Smooth muscle cell (in vitro differentiated cells): Measurements from ENCODE around the gene KIF4B. TPM values are rescaled to one million over a fixed set of nuclear protein-coding genes. Genes with fewer than 3 reads are reported as not detected.

Experiments used
- DNase-seq: peaks from one replicate; lab custom pipeline; 2025; ENCODE audit not compliant: unreplicated experiment; lab: John Stamatoyannopoulos, UW
- H2AFZ ChIP-seq: fragments of 200-600 bp; sonication (generic); 2 replicates; pipeline ENCODE4 v1.6.0; 2016; ENCODE audit warnings: antibody characterized with exemption, low read depth, mild to moderate bottlenecking
- H3F3A ChIP-seq: fragments of 200-600 bp; sonication (generic); 2 replicates; pipeline ENCODE4 v1.6.0; 2017; ENCODE audit warnings: antibody characterized with exemption, low read depth
- H3K27ac ChIP-seq: fragments of 200-600 bp; sonication (generic); 2 replicates; pipeline ENCODE4 v1.5.1; 2016; ENCODE audit warnings: low read depth, mild to moderate bottlenecking
- H3K27me3 ChIP-seq: fragments of 200-600 bp; sonication (generic); 2 replicates; pipeline ENCODE4 v1.6.1; 2016; ENCODE audit warnings: low read depth, mild to moderate bottlenecking
- H3K36me3 ChIP-seq: fragments of 200-600 bp; sonication (generic); 2 replicates; pipeline ENCODE4 v1.5.1; 2016; ENCODE audit warnings: low read depth
- H3K4me1 ChIP-seq: fragments of 200-600 bp; sonication (generic); 2 replicates; pipeline ENCODE4 v1.5.1; 2016; ENCODE audit warnings: low read depth
- H3K4me2 ChIP-seq: fragments of 200-600 bp; sonication (generic); 2 replicates; pipeline ENCODE4 v1.6.0; 2016; ENCODE audit warnings: mild to moderate bottlenecking
- H3K4me3 ChIP-seq: fragments of 200-600 bp; sonication (generic); 2 replicates; pipeline ENCODE4 v1.5.1; 2016; ENCODE audit warnings: mild to moderate bottlenecking
- H3K79me2 ChIP-seq: fragments of 200-600 bp; sonication (generic); 2 replicates; pipeline ENCODE4 v1.6.0; 2016; ENCODE audit warnings: low read depth, mild to moderate bottlenecking
- H3K9ac ChIP-seq: fragments of 200-600 bp; sonication (generic); 2 replicates; pipeline ENCODE4 v1.6.0; 2016; ENCODE audit warnings: low read depth
- H3K9me3 ChIP-seq: fragments of 200-600 bp; sonication (generic); replicated peaks from 2 replicates; pipeline ENCODE4 v1.5.1; 2016; ENCODE audit warnings: low read depth
- H4K20me1 ChIP-seq: fragments of 200-600 bp; sonication (generic); 2 replicates; pipeline ENCODE4 v1.6.0; 2016; ENCODE audit warnings: low read depth
- WGBS: methylation state at CpG from one replicate; pipeline ENCODE4 v1.1.7; 2016; ENCODE audit warnings: low lambda C conversion rate; 5-methylcytosine and 5-hydroxymethylcytosine counted together
- polyA plus RNA-seq: library from polyadenylated mRNA; unstranded; fragments of >200 nt; fragmentation: Nextera tagmentation; extraction: Ambion mirVana; gene quantifications from 2 replicates; pipeline ENCODE4 v1.2.1, GENCODE V29; 2016
- total RNA-seq: library from RNA; depleted of rRNA; stranded (reverse); fragments of >200 nt; gene quantifications from 2 replicates; pipeline ENCODE4 v1.2.3, GENCODE V29; 2014
- TF ChIP-seq, protein P1 (sequence below): fragments of 200-600 bp; sonication (generic); IDR thresholded peaks from 2 replicates; pipeline ENCODE4 v1.5.1; 2017; ENCODE audit warnings: borderline replicate concordance, mild to moderate bottlenecking, antibody characterized with exemption; ENCODE audit not compliant: insufficient read depth, poor library complexity, severe bottlenecking

KIF4B gene
- total and polyA plus RNA-seq, 2 experiments from 2014 or later, result not detected

DNA sequence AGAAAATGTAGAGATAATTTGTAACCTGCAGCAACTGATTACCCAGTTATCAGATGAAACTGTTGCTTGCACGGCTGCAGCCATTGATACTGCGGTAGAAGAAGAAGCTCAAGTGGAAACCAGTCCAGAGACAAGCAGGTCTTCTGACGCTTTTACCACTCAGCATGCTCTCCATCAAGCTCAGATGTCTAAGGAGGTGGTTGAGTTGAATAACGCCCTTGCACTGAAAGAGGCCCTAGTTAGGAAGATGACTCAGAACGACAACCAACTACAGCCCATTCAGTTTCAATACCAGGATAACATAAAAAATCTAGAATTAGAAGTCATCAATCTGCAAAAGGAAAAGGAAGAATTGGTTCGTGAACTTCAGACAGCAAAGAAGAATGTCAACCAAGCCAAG is 1.7 kb downstream of the KIF4B start:
- H3K4me2 ChIP-seq, result no peak overlapping the region
- H3K4me1 ChIP-seq, result no peaks in the 10 kb centered on the region
- H3K79me2 ChIP-seq, result no peaks in the 10 kb centered on the region
- no peaks in the 10 kb centered on the region for H3K27me3 ChIP-seq
- H3K9ac ChIP-seq, result no peak overlapping the region
- no peaks in the 10 kb centered on the region for H4K20me1 ChIP-seq
- H3K9me3 ChIP-seq, result no peaks in the 10 kb centered on the region
- no peak overlapping the region for H3K4me3 ChIP-seq
- no peak overlapping the region for H2AFZ ChIP-seq
- no peaks in the 10 kb centered on the region for H3K36me3 ChIP-seq
- TF ChIP-seq, protein P1, sequence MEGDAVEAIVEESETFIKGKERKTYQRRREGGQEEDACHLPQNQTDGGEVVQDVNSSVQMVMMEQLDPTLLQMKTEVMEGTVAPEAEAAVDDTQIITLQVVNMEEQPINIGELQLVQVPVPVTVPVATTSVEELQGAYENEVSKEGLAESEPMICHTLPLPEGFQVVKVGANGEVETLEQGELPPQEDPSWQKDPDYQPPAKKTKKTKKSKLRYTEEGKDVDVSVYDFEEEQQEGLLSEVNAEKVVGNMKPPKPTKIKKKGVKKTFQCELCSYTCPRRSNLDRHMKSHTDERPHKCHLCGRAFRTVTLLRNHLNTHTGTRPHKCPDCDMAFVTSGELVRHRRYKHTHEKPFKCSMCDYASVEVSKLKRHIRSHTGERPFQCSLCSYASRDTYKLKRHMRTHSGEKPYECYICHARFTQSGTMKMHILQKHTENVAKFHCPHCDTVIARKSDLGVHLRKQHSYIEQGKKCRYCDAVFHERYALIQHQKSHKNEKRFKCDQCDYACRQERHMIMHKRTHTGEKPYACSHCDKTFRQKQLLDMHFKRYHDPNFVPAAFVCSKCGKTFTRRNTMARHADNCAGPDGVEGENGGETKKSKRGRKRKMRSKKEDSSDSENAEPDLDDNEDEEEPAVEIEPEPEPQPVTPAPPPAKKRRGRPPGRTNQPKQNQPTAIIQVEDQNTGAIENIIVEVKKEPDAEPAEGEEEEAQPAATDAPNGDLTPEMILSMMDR, result no peak
- H3F3A ChIP-seq, result no peaks in the 10 kb centered on the region
- no peak for DNase-seq
- no peak overlapping the region for H3K27ac ChIP-seq
- WGBS, result 87% methylated on average over 6 of the region's 6 CpGs

- Histone ChIP-seq H3K4me1 (no peaks in the 10 kb centered on the region), H3K79me2 (no peaks in the 10 kb centered on the region), H3K9ac (no peak overlapping the region), H3K4me3 (no peak overlapping the region), H3K27me3 (no peaks in the 10 kb centered on the region), H2AFZ (no peak overlapping the region), H3K9me3 (no peaks in the 10 kb centered on the region), H3K27ac (no peak overlapping the region), H3F3A (no peaks in the 10 kb centered on the region), H4K20me1 (no peaks in the 10 kb centered on the region), H3K36me3 (no peaks in the 10 kb centered on the region), H3K4me2 (no peak overlapping the region)
- WGBS, result 68% methylated on average over 2 of the region's 2 CpGs
- no peak for DNase-seq
- TF ChIP-seq, protein P1, result no peak
These were observed 4.1 kb downstream of the KIF4B start for GRCh38 chr5:155017610-155018009.

DNA sequence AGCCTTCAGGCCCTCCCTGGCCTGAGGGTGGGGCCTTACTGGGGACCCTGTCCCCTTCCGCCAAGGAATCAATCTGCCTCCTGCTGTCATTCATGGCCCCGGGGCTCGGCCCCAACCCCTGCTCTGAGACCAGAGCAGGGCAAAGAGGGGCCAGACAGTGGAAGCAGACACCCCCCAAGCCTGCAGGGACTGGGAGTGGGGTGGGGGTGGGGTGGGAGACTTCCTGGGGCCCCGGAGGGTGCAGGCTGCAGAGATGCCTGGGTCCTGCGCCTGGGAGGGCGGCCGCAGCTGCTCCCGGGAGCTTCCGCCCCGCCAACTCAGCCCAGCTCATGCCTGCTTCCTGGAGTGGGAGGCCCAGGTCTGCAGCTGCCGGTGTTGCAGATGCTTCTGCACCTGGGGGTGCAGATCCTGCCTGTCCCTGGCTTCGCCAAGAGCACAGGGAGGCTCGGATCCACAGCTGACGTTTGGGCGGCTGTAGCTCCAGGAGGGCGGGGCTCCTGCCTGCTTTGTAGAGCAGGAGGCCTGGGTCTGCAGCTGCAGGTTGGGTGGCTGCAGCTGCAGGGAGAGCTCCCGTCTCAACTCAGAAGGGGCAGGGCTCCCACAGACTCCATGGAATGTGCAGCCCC is 6.2 kb downstream of the KIF4B start:
- Histone ChIP-seq H3F3A (no peaks in the 10 kb centered on the region), H3K27me3 (no peaks in the 10 kb centered on the region), H3K79me2 (no peaks in the 10 kb centered on the region), H3K4me3 (no peak overlapping the region), H2AFZ (no peak overlapping the region), H4K20me1 (no peaks in the 10 kb centered on the region), H3K9me3 (no peaks in the 10 kb centered on the region), H3K27ac (no peak overlapping the region), H3K4me2 (no peak overlapping the region), H3K36me3 (no peaks in the 10 kb centered on the region), H3K9ac (no peak overlapping the region), H3K4me1 (no peaks in the 10 kb centered on the region)
- no peak for DNase-seq
- TF ChIP-seq, protein P1, result no peak
- WGBS, result 90% methylated on average over 17 of the region's 17 CpGs

- Histone ChIP-seq H3K79me2 (no peaks in the 10 kb centered on the region), H3K27me3 (no peaks in the 10 kb centered on the region), H3K9me3 (no peaks in the 10 kb centered on the region), H2AFZ (no peak overlapping the region), H3K27ac (no peak overlapping the region), H3K4me3 (no peak overlapping the region), H3F3A (no peaks in the 10 kb centered on the region), H3K9ac (no peak overlapping the region), H3K36me3 (no peaks in the 10 kb centered on the region), H3K4me2 (no peak overlapping the region), H3K4me1 (no peaks in the 10 kb centered on the region), H4K20me1 (no peaks in the 10 kb centered on the region)
- 92% methylated on average over 5 of the region's 5 CpGs for WGBS
- DNase-seq, result no peak
- TF ChIP-seq, protein P1, result no peak
These were observed 8.3 kb downstream of the KIF4B start for GRCh38 chr5:155021842-155022241.
